ENCODE data around the gene TUBGCP6.

Gene TUBGCP6

DNA sequence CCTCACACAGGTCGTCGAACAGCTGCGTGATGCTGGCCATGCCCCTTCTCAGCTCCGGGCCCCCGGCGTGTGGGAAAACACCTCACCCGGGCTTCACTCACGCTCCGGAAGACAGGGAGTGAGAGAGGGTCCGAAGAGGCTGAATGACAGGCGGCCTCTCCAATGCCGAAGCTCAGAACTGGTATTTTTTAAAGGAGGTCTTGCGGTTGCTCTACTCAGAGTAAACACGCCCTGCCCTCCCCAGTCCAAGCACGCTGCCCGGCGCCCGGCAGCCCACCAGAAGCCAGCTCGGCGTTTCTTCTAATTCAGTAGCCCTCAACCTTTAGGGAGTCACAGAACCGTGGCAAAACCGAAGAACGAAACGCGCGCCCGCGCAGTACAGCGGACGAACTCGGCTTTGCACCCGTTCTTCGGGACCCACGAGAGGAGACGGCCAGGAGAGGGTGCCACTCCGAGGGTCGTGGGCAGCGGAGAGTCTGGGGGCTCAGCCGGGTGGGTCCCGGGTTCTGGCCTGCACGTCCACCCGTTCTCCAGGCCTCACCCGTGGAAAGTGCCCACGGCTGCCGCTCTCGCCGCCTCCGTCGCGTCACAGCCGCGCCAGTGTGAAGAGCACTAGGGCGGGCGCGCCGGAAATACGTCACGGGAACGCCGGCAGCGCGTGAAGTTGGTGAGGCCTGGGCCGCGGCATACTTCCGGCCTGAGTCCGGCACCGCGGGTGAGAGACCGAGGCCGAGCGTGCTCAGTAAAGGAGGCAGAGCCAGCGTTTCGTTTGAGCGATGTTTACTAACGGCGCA is at the start of gene TUBGCP6:
Gene TUBGCP6, minus strand, starts transcription at position 604 of the 794 bp plus-strand sequence. Its CDS starts 564 bp downstream, at position 40.
- DNase-seq (ENCODE audit: low read depth, low spot score) = peak; percentile 81

- no peak for DNase-seq (ENCODE audit: low read depth, low spot score)
Measured at GRCh38 chr22:50294319-50294656, 49.5 kb upstream of the TUBGCP6 start.

GRCh38 chr22:50293441-50294318 is 48.9 kb upstream of the TUBGCP6 start:
- no peak for DNase-seq (ENCODE audit: low read depth, low spot score)

DNA sequence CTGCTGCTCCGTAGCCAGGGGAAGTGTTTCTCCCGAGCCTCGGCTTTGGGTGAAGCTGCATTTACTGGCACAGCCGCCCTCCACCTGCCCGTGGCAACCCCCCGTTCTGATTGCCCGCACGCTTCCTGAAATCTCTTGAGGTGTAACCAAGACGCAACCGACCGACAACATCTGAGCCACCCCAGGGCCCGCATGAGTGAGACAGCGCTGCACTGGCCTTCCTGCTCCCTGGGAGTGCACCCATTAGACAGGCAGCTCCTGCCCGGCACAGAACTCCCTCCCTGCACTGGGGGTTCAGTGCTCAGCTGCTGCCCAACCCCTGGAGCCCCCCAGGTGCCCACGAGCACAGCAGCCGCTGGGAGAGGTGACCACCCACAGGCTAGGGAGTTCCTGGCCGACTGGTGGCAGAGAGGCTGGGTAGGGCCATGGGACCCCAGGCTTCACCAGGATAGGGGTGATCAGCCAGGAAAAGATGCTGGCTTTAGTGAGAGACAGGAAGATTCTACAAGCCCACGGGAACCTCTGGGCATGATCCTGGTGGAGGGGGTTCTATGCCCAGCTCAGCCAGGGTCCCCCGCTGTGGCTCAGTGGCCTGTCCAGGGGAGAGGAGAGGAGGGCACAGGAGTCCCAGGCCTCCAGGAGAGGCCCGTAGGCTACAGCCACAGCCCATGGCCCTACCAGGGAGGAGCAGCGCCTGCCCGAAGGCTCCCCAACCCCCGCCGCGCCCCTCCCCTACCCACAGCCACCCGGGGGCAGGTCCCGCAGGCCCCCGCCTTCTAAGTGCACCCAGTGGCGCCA is 48.0 kb upstream of the TUBGCP6 start:
- no peak for DNase-seq (ENCODE audit: low read depth, low spot score)

- DNase-seq (ENCODE audit: low read depth, low spot score) = no peak
Measured at GRCh38 chr22:50289942-50290630, 45.3 kb upstream of the TUBGCP6 start.

DNA sequence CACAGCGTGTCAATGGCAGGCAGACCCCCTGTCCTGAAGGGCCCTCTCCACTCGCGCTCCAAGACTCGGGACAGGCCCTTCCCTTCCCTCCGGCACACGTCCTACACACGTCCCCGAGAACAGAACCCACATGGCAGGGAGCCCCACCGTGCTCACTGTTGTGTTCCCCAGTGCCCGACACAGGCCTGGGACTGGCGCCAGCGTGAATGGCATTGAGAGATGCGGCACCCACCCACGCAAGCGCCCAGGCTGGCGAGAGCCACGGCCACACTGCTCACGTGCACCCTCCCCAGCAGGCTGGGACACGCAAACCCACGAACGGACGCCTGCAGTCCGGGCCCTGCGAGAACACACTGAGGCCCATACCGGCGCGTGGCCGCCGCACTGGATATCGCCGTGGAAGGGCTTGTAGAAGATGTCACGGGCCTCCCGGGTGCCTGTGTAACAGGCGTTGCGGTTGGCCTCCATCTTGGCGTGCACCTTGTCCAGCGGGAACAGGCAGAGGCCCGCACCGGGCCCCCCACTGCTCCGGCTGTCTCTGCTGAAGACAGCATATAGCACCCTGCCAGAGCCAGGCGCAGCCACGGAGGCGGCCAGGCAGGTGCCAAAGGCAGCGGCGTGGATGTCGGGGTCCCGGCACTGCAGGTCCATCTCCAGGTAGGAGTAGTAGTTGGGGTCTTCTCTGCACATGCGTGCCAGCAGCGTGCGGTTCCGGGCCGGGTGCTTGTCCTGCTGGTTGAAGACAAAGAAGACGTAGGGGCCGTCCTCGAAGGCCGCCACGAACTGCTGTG is 44.5 kb upstream of the TUBGCP6 start:
- DNase-seq (ENCODE audit: low read depth, low spot score) = no peak

DNA sequence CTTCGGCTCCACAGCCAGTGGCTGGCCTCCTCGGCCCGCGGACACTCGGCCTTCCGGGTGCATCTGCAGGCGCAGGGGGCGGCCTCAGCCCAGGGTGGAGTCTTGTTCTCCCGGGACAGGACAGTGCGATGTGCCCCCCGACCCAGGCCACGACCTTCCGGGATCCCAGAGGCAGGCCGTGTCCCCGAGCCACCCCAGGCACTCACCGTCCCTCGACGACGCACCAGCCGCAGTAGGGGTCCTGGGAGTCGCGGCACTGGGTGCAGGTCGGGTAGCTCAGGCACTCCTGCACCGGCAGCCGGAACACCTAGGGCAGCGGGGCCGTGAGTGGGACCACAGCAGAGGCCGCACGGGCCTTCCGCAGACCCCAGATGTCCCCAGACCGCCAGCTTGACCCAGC is 42.9 kb upstream of the TUBGCP6 start:
- DNase-seq (ENCODE audit: low read depth, low spot score) = no peak

DNA sequence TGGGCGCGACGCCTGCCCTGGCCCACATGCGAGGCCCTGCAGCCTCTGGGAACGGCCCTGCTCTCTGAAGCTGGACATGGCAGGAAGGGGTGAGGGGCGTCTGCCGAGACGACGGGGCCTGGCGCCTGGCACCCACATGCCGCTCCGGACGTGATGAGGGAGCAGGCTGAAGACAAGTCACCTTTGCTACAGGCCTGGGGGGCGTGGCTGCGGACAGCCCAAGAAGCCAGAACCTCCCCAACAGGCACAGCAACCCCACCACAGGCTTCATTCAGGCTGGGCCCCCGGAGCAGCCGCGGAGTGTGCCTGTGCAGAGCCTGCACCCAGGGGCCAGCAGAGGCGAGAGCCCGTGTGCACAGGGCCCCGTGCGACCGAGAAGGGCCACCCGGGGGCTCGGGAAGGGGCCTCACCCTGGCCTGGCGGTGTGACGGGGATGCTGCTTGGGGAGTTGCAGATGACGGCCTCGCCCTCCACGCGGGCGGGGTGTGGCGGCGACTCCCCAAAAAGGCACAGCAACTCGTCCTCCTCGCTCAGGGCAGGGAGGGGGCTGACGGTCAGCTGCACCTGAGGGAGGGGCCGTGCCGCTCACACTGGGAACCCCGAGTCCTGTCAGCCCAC is 42.0 kb upstream of the TUBGCP6 start:
- DNase-seq (ENCODE audit: low read depth, low spot score) = no peak

GRCh38 chr22:50286275-50286674 is 41.5 kb upstream of the TUBGCP6 start:
- DNase-seq (ENCODE audit: low read depth, low spot score) = no peak

- no peak for DNase-seq (ENCODE audit: low read depth, low spot score)
Measured at GRCh38 chr22:50285568-50286229, 40.9 kb upstream of the TUBGCP6 start.

DNA sequence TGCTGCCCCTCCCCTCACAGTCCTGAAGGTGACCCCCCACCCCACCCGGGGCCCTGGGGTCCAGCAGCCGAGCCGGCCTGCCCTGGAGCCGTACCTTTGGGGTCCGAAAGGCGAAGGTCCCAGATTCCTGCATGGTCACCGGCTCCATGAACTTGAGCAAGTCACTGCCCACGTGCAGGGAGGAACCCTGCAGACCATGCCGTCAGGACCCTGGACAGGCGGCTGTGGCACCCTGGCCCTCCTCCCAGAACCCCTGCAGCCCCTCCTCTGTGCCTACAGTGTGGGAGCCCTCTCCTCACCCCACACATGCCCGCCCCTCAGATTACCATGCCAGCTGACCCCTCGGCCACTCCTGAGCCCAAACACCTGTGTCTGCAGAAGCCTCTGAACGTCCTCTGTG is 39.7 kb upstream of the TUBGCP6 start:
- no peak for DNase-seq (ENCODE audit: low read depth, low spot score)

- no peak for DNase-seq (ENCODE audit: low read depth, low spot score)
Measured at GRCh38 chr22:50283821-50284220, 39.0 kb upstream of the TUBGCP6 start.

GRCh38 chr22:50282361-50283155 is 37.7 kb upstream of the TUBGCP6 start:
- no peak for DNase-seq (ENCODE audit: low read depth, low spot score)

DNA sequence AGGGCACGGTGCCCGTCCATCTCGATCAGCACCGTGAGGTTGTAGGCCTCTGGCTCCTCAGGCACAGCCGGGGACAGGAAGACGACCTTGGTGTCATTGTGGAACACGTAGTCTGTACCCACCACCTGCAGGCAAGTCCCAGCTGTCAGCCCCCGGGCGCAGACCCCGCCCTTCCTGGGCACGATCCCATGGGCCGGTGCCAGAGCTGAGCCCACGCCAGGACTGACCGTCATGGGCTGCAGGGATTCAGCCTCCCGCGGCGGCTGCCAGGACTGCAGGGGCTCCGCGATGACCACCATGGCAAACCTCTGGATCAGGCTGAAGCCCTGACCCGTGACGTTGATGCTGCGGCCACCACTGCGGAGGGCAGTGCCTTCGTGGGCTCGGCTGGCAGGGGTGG is 37.1 kb upstream of the TUBGCP6 start:
- DNase-seq (ENCODE audit: low read depth, low spot score) = no peak

- no peak for DNase-seq (ENCODE audit: low read depth, low spot score)
Measured at GRCh38 chr22:50281384-50281760, 36.5 kb upstream of the TUBGCP6 start.

- no peak for DNase-seq (ENCODE audit: low read depth, low spot score)
Measured at GRCh38 chr22:50280708-50281383, 36.0 kb upstream of the TUBGCP6 start.

DNA sequence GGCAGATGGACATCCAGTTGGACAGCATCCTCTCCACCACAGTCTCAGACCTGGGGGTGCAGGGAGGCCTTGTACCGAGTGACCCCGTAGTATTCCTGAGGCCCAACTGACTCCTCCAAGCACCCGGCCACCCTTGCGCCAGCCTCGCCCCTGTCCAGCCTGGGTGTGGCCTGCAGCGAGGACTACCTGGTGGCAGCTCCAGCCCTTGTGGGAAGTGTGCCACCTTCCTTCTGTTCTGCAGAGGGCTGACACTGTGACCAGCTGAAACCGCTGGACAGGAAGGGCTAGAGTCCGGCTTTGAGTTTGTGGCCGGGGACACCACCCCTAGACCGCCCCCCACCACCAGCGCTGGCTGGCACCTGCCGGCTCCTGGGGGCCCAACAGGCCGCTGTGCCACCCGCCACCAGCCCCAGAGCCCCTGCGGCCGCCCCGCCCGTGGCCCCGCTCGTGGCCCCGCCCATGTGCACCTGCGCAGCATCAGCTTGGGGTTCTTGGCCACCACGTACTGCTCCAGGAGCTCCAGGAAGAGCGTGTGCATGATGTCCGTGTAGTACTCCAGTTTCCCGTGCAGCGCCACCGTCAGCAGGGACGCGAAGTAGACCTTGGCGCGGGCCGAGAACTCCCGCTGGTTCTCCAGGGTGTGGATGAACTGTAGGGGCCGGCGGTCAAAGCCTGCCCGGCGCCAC is 35.3 kb upstream of the TUBGCP6 start:
- DNase-seq (ENCODE audit: low read depth, low spot score) = no peak
